ENCODE data around the gene PNPO. TPM values are rescaled to one million over a fixed set of nuclear protein-coding genes. Genes with fewer than 3 reads are reported as not detected.

PNPO gene
- polyA plus RNA-seq, 1 of the 3 experiments (the other 2 are of a cell fraction): 26.1 TPM

GRCh38 chr17:47987240-47987835, 46.0 kb downstream of the PNPO start:
- Histone ChIP-seq H4K20me1 (ENCODE audit: insufficient read depth) (no peaks in the 10 kb centered on the region), H3K4me1 (ENCODE audit: control insufficient read depth in 1 of 2, insufficient read depth in 2 of 2, low read depth in 1 of 2, low read length in 1 of 2) (peaks cover 13 to 61% of the 10 kb centered on the region in 2 experiments), H3K9ac (no peak overlapping the region), H3K4me3 (ENCODE audit: low read depth in 2 of 2, low read length in 1 of 2) (no peak overlapping the region), H2AFZ (ENCODE audit: low read depth) (peak overlapping the region; percentile 27; the same call in 1 of the 2 replicates), H3K27ac (ENCODE audit: low read depth in 2 of 2, low read length in 1 of 2) (peak overlapping the region in 1 of 2 experiments; percentile 92; a peak in 2 of 4 replicates), H3F3A (replicated peaks; ENCODE audit: insufficient read depth) (no peaks in the 10 kb centered on the region), H3K36me3 (replicated peaks in 1 of 2; ENCODE audit: control insufficient read depth in 1 of 2, insufficient read depth in 2 of 2, low read length in 1 of 2) (peaks cover 0 to 14% of the 10 kb centered on the region in 2 experiments), H3K79me2 (ENCODE audit: insufficient read depth) (no peaks in the 10 kb centered on the region), H3K27me3 (ENCODE audit: insufficient read depth) (no peaks in the 10 kb centered on the region), H3K9me3 (no peaks in the 10 kb centered on the region), H3K9me2 (no peaks in the 10 kb centered on the region), H3K4me2 (peak overlapping the region; percentile 19; the same call in 1 of the 2 replicates)
- CTCF ChIA-PET: interaction anchor here (1.1 to 41.8 kb wide), 7 partner anchors 3 to 39 kb away, joined by 6 to 1752 read pairs (median 86); partner anchors contain the start of gene CDK5RAP3
- POLR2A ChIA-PET: interaction anchor here (0.6 to 2.7 kb wide), 11 partner anchors 9 to 62 kb away, joined by 3 to 38 read pairs (median 5); partner anchors contain the start of genes CDK5RAP3 and NFE2L1
- 55% methylated on average over 16 of the region's 17 CpGs for WGBS (ENCODE audit: low lambda C conversion rate)
- DNase-seq: peak; percentile 87
- TF ChIP-seq MXI1 (IDR thresholded peaks at IDR 0.05; ENCODE audit: low read depth, low read length) (peak; percentile 43), TAF1 (IDR thresholded peaks at IDR 0.05; ENCODE audit: borderline replicate concordance, low read depth, low read length) (no peak), PBX3 (IDR thresholded peaks at IDR 0.05) (0 out of 2 replicates have a peak, but pooled peaks have one; percentile 10), GABPA (IDR thresholded peaks at IDR 0.05; ENCODE audit: low read depth) (0 out of 2 replicates have a peak, but pooled peaks have one; percentile 29), MEF2A (IDR thresholded peaks at IDR 0.05; ENCODE audit: borderline replicate concordance, low read depth) (no peak), MAX (IDR thresholded peaks at IDR 0.05; ENCODE audit: low read depth) (no peak), RXRA (IDR thresholded peaks at IDR 0.05; ENCODE audit: borderline replicate concordance, low read depth) (no peak), NFIC (IDR thresholded peaks at IDR 0.05; ENCODE audit: borderline replicate concordance) (no peak), FOXM1 (IDR thresholded peaks at IDR 0.05; ENCODE audit: low read depth) (no peak), SIN3A (IDR thresholded peaks at IDR 0.05; ENCODE audit: borderline replicate concordance, low read depth, low read length) (no peak), EZH2phosphoT487 (IDR thresholded peaks at IDR 0.05; ENCODE audit: borderline replicate concordance, low read depth) (no peak), USF2 (IDR thresholded peaks at IDR 0.05; ENCODE audit: borderline replicate concordance, low read depth, low read length) (peak; percentile 34; the same call in 1 of the 2 replicates), RFX5 (IDR thresholded peaks at IDR 0.05; ENCODE audit: low read length) (no peak), YY1 (IDR thresholded peaks at IDR 0.05; ENCODE audit: low read depth) (no peak), RAD21 (IDR thresholded peaks at IDR 0.05; ENCODE audit: low read length) (peak; percentile 48), ELF1 (IDR thresholded peaks at IDR 0.05) (no peak), FOSL2 (IDR thresholded peaks at IDR 0.05; ENCODE audit: borderline replicate concordance, low read depth) (no peak), NRF1 (IDR thresholded peaks at IDR 0.05; ENCODE audit: low read depth, low read length) (no peak), FOXJ3 (CRISPR knock-in tag; IDR thresholded peaks at IDR 0.05) (peak; percentile 69; the same call in 1 of the 2 replicates), IRF3 (IDR thresholded peaks at IDR 0.05; ENCODE audit: low read depth, low read length) (no peak), TCF12 (IDR thresholded peaks at IDR 0.05) (no peak), GATA2 (CRISPR knock-in tag; IDR thresholded peaks at IDR 0.05) (no peak), ZBTB33 (IDR thresholded peaks at IDR 0.05; ENCODE audit: borderline replicate concordance, low read depth) (no peak), REST (IDR thresholded peaks at IDR 0.05; ENCODE audit: low read depth, low read length) (no peak), TEAD4 (IDR thresholded peaks at IDR 0.05; ENCODE audit: borderline replicate concordance, insufficient read depth) (no peak)
